Activated CD8-positive, alpha-beta T cell treated with anti-CD3 and anti-CD28 coated beads for 36 hours (primary cell): Measurements from ENCODE around the gene ZNF800. TPM values are rescaled to one million over a fixed set of nuclear protein-coding genes. Genes with fewer than 3 reads are reported as not detected.

Experiments used
- ATAC-seq: fragments of 200-7000 bp; cut with Tn5 transposase; one replicate; pipeline ENCODE4 v1.10.0; 2021; ENCODE audit warnings: mild to moderate bottlenecking, moderate library complexity
- CTCF ChIA-PET: fragments of 350-600 bp; sonication (Branson Sonifier 250); formaldehyde crosslinking; loops from one replicate; lab custom pipeline; 2021; ENCODE audit warnings: antibody characterized with exemption; lab: Charles Lee
- POLR2A ChIA-PET: fragments of 350-600 bp; sonication (Branson Sonifier 250); formaldehyde crosslinking; loops from one replicate; lab custom pipeline; 2021; ENCODE audit warnings: antibody characterized with exemption; lab: Charles Lee
- DNase-seq: peaks from one replicate; pipeline ENCODE4 v3.0.0-alpha.2; 2020
- H3K27ac Mint-ChIP-seq: one replicate; pipeline ENCODE4 v1.8.0; 2021; ENCODE audit warnings: mild to moderate bottlenecking, mixed read lengths
- H3K27me3 Mint-ChIP-seq: one replicate; pipeline ENCODE4 v1.8.0; 2021; ENCODE audit warnings: mixed read lengths
- H3K36me3 Mint-ChIP-seq: one replicate; pipeline ENCODE4 v1.8.0; 2021; ENCODE audit warnings: low read depth, mixed read lengths
- H3K4me1 Mint-ChIP-seq: one replicate; pipeline ENCODE4 v1.8.0; 2021; ENCODE audit warnings: low read depth, mixed read lengths
- H3K4me3 Mint-ChIP-seq: one replicate; pipeline ENCODE4 v1.8.0; 2021; ENCODE audit warnings: mild to moderate bottlenecking, moderate library complexity, mixed read lengths
- H3K9me3 Mint-ChIP-seq: one replicate; pipeline ENCODE4 v1.8.0; 2021; ENCODE audit warnings: mixed read lengths
- CTCF ChIP-seq: fragments of 200-600 bp; IDR thresholded peaks from one replicate; pipeline ENCODE4 v1.8.0; 2022; ENCODE audit warnings: antibody characterized with exemption, mild to moderate bottlenecking
- intact Hi-C: fragments of 100-400 bp; cut with micrococcal nuclease; formaldehyde crosslinking; loops from one replicate; pipeline ENCODE4 v1.10.0; 2022
- total RNA-seq, 2 experiments: library from RNA; stranded (reverse); gene quantifications; one replicate each; pipeline ENCODE4 v1.2.3, GENCODE V29; 2021

Gene ZNF800
- total RNA-seq, 2 experiments from 2014 or later = 29.3 to 31.1 TPM

DNA sequence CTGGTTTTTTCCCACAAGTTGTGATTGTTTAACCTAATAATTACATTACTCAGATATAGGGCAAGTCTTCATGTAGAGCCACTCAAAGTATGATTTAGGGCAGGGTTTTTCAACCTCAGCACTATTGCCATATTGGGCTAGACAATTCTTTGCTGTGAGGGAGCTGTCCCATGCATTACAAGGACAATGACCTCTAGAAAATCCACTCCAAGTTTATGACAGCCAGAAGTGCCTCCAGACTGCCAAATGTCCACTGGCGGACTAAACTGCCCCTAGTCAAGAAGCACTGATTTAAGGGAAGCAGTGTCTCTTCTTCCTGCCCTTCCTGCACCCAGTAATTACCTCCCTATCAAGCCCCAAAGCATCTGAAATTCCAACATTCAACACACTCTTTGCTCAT lies 54.4 kb downstream of the ZNF800 start:
- ChIA-PET POLR2A (no interaction called here), CTCF (interaction anchor here (1.8 kb wide), 1 partner anchor 10 kb away, joined by 5 read pairs; no protein-coding TSS in a partner anchor)
- intact Hi-C loops = no loop called here
- H3K4me3 Mint-ChIP-seq = no peak overlapping the region
- H3K27ac Mint-ChIP-seq = no peak overlapping the region
- DNase-seq = no peak
- ATAC-seq = no peak
- peaks cover 2% of the 10 kb centered on the region for H3K36me3 Mint-ChIP-seq
- no peak for TF ChIP-seq CTCF
- H3K9me3 Mint-ChIP-seq = peaks cover 4% of the 10 kb centered on the region
- H3K4me1 Mint-ChIP-seq = no peaks in the 10 kb centered on the region
- peaks cover 12% of the 10 kb centered on the region for H3K27me3 Mint-ChIP-seq

- ChIA-PET POLR2A (no interaction called here), CTCF (no interaction called here)
- TF ChIP-seq CTCF = no peak
- H3K4me3 Mint-ChIP-seq = no peak overlapping the region
- intact Hi-C loops = no loop called here
- no peak overlapping the region for H3K27ac Mint-ChIP-seq
- H3K27me3 Mint-ChIP-seq = peaks cover 12% of the 10 kb centered on the region
- ATAC-seq = no peak
- H3K36me3 Mint-ChIP-seq = peaks cover 2% of the 10 kb centered on the region
- peaks cover 4% of the 10 kb centered on the region for H3K9me3 Mint-ChIP-seq
- DNase-seq = no peak
- no peaks in the 10 kb centered on the region for H3K4me1 Mint-ChIP-seq
These were observed 54.9 kb downstream of the ZNF800 start for GRCh38 chr7:127337581-127337980.

GRCh38 chr7:127336458-127336857 lies 56.0 kb downstream of the ZNF800 start:
- POLR2A ChIA-PET = no interaction called here

GRCh38 chr7:127332880-127333279 lies 59.6 kb downstream of the ZNF800 start:
- Mint-ChIP-seq H3K27ac (no peak overlapping the region), H3K4me1 (no peaks in the 10 kb centered on the region), H3K4me3 (no peak overlapping the region), H3K27me3 (peaks cover 22% of the 10 kb centered on the region), H3K9me3 (no peaks in the 10 kb centered on the region), H3K36me3 (no peaks in the 10 kb centered on the region)
- no peak for DNase-seq
- TF ChIP-seq CTCF = no peak
- POLR2A ChIA-PET = no interaction called here
- ATAC-seq = no peak
- intact Hi-C loops = no loop called here
- CTCF ChIA-PET = no interaction called here

More at GRCh38 chr7:127336458-127336857, 56.0 kb downstream of the ZNF800 start:
- ATAC-seq = no peak
- Mint-ChIP-seq H3K9me3 (no peaks in the 10 kb centered on the region), H3K36me3 (no peaks in the 10 kb centered on the region), H3K27ac (no peak overlapping the region), H3K27me3 (peaks cover 16% of the 10 kb centered on the region), H3K4me1 (no peaks in the 10 kb centered on the region), H3K4me3 (no peak overlapping the region)
- intact Hi-C loops = no loop called here
- CTCF ChIA-PET = interaction anchor here (1.8 kb wide), 1 partner anchor 11 kb away, joined by 6 read pairs; no protein-coding TSS in a partner anchor
- no peak for DNase-seq
- TF ChIP-seq CTCF = no peak

GRCh38 chr7:127330070-127330469 lies 62.4 kb downstream of the ZNF800 start:
- no peak overlapping the region for H3K27ac Mint-ChIP-seq
- H3K36me3 Mint-ChIP-seq = no peaks in the 10 kb centered on the region
- DNase-seq (no peak), ATAC-seq (no peak)
- intact Hi-C loops = no loop called here
- no peak for TF ChIP-seq CTCF
- ChIA-PET CTCF (no interaction called here), POLR2A (no interaction called here)
- peaks cover 17% of the 10 kb centered on the region for H3K27me3 Mint-ChIP-seq
- H3K4me3 Mint-ChIP-seq = no peak overlapping the region
- H3K9me3 Mint-ChIP-seq = no peaks in the 10 kb centered on the region
- no peaks in the 10 kb centered on the region for H3K4me1 Mint-ChIP-seq
